SW480 (cell line): Measurements from ENCODE around the gene TRIM65.
A peak's percentile ranks its signal among the peaks of the same experiment; 100 is the strongest.
"Not testable (repeated sequence)": the region's sequence is repeated elsewhere in the genome, so short reads cannot be mapped to it uniquely, and the experiment has no call there.

Experiments
- DNase-seq: peaks from one replicate; pipeline ENCODE4 v3.0.0-alpha.2; 2016; ENCODE audit warnings: low spot score

The TRIM65 gene

DNA sequence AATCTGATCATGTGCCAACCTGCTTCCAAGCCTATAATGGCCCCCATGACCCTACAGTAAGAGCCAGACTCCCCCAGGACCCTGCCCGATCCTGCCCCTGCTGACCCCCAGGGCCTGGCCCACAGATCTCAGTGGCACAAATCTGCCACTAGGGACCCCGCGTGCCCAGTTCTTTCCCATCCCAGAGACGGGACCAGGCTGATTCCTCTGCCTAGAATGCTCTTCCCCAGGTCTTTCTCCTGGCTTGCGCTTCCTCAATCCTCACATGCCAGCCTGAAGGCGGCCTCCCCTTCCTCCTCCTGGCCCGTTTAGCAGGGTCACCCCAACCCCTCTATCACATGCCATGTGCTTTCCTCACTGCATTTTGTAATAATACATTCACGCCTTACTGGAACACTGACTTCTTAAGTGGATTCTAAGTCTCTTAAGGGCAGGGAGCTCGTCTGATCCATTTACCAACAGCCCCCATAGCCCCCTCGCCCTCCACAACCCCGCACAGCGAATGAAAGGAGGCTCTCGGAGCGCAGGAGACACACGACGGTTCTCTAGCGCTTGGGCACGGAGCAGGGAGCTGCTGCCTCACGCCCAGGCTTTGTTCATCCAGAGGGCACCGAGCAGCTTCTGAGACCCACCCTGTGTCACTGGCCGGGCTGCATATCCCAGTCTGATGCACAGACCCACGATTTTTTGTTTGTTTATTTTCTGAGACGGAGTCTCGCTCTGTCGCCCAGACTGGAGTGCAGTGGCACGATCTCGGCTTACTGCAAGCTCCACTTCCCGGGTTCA lies 1.2 kb downstream of the TRIM65 start:
- DNase-seq, result no peak

GRCh38 chr17:75894049-75894733 lies 2.6 kb downstream of the TRIM65 start:
- DNase-seq, result no peak

DNA sequence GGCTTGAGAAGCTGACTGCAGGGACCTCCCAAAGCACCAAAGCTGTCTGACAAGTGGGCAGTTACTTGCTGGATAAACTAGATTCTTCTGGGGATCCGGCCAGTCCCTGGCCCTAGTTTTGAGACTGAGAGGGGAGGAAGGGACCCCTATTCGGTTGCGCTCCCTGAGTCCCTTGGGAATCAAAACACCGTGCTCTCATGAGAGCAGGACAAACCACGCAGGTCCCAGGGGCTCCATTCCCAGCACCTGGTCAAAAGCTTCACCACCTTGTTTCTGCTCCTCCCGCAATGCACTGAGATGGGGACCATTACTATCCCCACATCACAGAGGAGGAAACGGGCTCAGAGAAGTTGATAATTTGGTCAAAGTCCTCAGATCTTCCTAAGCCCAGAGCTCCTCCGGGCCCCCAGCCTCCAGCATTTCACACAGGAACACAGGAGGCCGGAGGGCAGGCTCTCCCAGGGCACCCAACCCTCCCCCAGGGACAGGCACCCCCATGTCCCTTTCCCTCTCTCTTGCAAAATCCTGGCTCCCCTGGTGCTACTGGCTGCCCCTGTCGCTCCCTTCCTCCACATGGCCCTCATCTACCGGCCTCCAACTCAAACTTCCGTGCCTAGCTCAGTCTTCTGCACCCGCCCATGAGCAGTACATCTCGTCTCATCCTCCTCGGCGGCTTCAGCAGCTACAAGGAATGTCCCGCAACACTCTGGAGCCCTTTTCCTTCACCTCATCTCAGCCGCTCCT lies 3.3 kb downstream of the TRIM65 start:
- DNase-seq, result no peak

DNA sequence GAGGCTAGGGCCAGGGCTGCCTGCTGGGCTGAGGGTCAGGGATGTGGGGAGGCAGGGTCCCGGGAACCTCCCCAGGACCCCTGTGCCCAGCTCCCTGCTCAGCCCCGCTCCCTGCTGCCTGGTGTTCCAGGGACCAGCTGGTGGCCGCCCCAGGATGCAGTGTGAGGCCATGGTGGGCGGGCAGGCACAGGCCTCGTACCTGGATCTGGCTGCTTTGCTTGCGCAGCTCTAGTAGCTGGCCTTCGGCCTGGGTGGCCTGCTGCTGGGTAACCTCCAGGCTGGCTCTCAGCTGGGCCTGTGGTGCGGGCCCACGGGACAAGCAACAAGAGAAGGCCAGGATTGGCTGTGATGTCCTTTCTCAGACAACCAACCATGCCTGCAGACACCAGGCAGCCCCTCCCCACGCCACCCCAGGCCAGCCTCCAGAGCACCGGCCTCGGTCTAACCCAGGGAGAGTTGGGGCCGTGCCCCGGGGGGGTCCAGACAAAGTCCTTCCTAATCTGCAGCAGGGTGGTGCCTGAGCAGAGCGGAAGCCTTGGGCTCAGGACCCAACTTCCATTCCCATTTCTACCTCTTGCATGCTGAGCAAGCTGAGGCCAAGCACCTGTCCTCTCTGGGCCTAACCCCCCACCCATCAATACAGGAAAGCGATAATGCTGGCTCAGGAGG lies 4.1 kb downstream of the TRIM65 start:
- no peak for DNase-seq

- no peak for DNase-seq
Measured at GRCh38 chr17:75891605-75892555, 4.9 kb downstream of the TRIM65 start.

DNA sequence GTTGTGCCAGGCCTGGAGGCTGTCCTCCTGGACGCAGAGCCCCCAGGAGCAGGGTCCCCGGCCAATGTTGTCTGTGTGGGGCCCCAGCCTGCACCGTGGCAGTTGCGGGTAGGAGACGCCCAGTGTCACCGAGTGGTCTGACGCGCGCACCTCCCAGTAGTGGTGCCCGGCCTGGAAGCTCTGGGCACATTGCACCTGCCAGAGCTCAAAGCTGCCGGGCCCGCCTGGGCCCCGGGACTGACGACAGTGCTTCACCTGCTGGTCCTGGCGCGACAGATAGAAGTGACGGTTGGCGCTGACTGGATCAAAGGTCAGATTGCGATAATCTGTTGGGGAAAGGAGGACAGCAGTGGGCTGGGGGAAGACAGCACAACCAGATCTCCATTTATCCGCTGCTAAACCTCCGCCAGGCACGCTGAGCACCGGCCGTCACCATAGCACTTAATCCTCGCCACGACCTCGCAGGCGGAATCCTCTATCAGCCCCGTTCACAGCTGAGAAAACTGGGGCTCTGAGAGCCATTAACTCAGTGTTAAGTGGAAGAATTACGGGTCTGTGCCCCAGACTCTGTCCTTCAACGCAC lies 5.6 kb downstream of the TRIM65 start:
- no peak for DNase-seq

DNA sequence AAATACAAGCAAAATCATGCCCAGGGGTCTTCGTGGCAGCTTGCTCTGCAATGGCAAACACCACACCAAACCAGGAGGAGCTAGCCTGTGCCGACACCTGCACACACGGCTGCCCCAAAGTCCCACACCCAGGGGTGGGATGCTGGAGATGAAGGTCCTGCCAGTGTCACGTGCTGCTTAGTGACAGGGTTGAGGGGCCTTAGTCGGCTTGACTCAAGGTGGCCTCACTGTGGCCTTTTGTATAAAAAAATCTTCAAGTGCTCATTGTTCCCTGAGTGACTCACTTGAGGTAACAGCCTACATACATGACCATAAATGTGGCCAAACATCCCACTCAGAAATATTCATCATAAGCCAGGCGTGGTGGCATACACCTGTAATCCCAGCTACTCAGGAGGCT lies 7.3 kb downstream of the TRIM65 start:
- peak; percentile 72 for DNase-seq

DNA sequence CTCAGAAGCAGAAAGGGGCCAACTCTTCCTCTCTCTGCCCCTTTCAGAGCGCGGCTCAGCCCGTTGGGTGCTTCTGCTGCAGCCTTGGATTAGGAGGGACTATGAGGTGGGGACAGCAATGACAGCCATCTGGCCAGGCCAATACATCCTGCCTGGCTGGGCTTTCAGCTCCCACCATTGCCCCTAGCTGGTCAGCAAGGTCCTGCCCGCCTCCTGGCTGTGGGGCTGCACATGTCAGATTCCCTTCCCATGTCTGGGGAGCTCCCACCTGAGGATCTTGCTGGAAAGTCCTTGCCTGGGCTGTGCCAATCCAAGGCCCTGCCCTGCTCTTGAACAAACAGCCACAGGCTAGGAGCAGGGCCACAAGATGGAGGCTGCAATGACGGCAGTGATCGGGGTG lies 8.3 kb downstream of the TRIM65 start:
- no peak for DNase-seq

GRCh38 chr17:75885860-75886259 lies 10.9 kb downstream of the TRIM65 start:
- DNase-seq, result not testable (repeated sequence)

DNA sequence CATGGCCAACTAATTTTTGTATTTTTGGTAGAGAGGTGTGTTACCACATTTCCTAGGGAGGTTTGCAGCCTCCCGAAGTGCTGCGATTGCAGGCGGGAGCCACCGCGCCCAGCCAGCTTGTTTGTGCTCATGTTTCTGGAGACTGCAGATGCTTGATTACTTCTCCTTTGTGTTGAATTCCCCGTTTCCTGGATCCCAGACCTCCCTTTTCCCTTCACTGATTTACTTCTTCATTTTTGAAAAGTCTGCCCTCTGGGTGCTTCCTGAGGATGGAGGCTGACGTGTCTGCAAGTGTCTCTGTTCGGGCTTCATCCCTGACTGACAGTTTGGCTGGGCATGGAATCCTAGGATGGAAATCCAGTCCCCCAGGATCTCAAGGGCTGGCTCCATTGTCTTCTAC lies 11.3 kb downstream of the TRIM65 start:
- DNase-seq, result no peak

- no peak for DNase-seq
Measured at GRCh38 chr17:75881678-75882454, 14.9 kb downstream of the TRIM65 start.

DNA sequence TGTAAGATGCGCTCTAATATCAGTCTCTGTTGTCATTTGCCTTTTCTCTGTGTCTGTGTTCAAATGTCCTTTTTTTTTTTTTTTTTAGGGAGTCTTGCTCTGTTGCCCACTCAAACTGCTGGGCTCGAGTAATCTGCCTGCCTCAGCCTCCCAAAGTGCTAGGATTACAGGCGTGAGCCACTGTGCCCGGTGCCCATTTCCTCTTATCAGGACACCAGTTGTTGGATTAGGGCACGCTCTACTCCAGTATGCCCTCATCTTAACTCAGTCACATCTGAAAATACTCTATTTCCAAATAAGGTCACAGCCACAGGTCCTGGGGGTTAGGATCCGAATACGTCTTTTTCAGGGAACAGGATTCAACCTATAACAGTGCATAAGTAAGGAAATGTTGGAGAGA lies 16.5 kb downstream of the TRIM65 start:
- DNase-seq, result no peak

DNA sequence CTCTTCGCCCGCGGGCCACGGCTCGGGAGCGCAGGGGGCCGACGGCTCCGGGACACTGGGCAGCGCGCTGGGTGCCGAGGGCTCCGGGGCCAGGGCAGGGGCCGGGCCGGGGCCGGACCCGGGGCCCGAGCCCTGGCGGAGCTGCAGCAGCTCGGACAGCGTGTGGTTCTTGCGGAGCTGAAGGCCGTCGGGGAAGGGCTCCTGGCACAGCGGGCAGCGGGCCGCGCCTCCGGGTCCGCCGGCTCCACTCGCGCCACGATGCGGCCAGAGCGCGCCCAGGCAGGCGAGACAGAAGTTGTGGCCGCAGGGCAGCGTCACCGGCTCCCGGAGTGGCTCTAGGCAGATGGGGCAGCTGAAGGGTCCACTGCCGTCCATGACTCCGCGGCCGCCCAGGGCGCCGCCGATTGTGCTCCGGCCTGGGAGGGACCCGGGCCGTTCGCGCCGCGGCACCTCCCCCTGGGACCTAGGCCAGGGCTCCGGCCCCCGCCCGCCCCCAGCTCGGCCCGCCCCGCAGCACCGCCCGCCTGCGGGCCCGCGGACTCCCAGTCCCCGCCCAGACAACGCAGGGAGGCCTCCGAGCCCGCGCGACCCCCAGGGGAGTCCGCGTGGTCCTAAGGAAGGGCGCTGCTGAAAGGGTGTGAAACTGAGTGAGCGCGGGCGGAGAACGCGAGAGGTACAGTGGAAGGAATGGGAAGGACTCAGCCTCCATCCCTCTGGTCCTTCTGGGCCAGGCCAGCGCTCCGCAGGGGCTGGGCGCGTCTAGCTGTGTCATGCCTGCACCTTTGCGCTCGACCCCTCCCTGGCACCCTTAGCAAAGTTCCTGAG lies 18.4 kb downstream of the TRIM65 start, which contains the start of gene TRIM47:
TSS of gene TRIM47 (minus strand) at position 408 of the 825 bp plus-strand sequence. CDS start at position 375, 33 bp downstream.
- peak; percentile 75 for DNase-seq

GRCh38 chr17:75877752-75878173 lies 19.0 kb downstream of the TRIM65 start:
- DNase-seq, result peak; percentile 83

- DNase-seq, result peak; percentile 87
Measured at GRCh38 chr17:75876938-75877751, 19.6 kb downstream of the TRIM65 start.

DNA sequence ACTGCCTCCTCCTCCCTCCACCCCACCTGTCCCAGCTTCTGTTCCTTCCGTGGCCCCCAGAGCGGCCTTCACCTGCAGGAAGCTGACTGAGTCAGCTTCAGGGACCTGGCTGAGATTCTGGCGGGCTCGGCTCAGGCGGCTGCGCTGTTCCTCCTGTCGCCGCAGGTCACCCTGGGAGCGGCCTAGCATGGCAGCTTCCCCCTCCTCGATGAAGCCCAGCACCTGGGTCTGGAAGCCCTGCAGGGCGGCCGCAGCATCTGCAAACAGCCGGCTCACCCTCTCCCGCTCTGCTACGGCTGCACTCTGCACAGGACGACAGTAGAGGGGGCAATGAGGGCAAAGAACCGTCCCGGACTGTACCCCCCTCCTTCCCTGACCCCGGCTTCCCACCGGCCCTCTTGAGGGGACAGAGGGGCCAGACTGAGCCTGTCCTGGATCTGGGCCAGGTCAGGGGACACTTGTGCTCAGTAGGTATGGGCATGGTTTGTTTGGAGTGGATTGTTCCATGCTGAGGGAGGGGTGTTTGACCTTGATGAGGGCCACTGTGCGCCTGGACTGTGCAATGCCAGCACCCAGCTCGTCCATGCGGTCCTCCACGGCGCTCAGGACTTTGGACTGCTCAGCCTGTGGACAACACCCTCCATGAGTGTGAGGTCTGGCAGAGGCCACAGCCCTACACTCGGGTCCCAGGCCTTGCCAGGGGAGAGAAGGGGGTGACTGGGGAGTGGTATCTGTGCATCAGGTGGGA lies 20.4 kb downstream of the TRIM65 start:
- peak; percentile 93 for DNase-seq

DNA sequence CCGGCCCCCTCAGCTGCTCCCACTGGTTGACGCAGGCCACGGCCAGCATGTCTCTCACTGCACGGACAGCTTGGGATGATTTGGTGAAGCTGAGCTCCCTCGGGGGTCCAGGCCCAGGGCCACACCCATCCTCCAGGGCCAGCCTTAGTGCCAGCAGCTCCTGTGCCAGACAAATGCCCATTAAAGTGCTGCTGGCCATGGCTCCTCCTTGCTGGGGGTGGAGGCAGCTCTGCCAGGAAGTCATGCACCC lies 20.9 kb downstream of the TRIM65 start:
- no peak for DNase-seq
